Measurements from ENCODE around the gene MRPL28.

- peak; percentile 36 for TF ChIP-seq CTCF (IDR thresholded peaks at IDR 0.05; ENCODE audit: low read depth, low read length, poor library complexity, severe bottlenecking)
- no peak for TF ChIP-seq EZH2phosphoT487 (IDR thresholded peaks at IDR 0.05; ENCODE audit: borderline replicate concordance, low read length)
Measured at GRCh38 chr16:397736-398332, 27.5 kb upstream of the MRPL28 start.

All from DOHH2 (cell line).